ENCODE data around the gene FNBP1.

FNBP1 gene

DNA sequence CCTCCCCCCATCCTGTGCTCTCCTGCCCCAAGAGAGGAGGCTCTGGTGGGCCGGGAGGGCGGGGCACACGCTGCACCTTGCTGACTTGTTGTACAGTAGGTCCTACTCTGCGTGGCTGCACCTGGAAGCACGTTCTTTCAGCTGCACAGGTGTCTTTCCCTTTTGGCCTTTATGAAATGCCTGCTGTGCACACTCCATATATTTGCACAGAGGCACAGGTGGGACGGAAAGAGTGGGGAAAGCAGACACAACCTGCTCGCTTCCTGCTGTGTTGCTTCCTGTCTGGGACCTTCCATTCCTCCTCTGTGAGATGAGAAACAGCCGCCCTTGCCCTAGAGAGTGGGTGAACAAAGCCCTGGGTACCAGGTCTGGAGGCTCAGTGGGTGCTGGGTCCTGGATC lies 203.0 kb downstream of the FNBP1 start:
- Histone ChIP-seq H3K9me3 (ENCODE audit: control insufficient read depth, insufficient read depth, low read depth, low read length) (no peaks in the 10 kb centered on the region), H3K36me3 (ENCODE audit: control insufficient read depth in 2 of 2, insufficient read depth in 1 of 2, low read length in 2 of 2) (peaks cover 0 to 5% of the 10 kb centered on the region in 2 experiments; a peak in 2 of 3 replicates), H3K4me1 (ENCODE audit: control insufficient read depth, insufficient read depth, low read length) (peaks cover 7% of the 10 kb centered on the region; the same call in 1 of the 2 replicates), H3K4me3 (ENCODE audit: low read depth, low read length) (no peak overlapping the region), H3K27ac (ENCODE audit: extremely low read depth, low read depth, low read length) (no peak overlapping the region)
- TF ChIP-seq BCL11B (tag by site-specific recombination; IDR thresholded peaks at IDR 0.05; ENCODE audit: low read depth) (no peak), SCRT1 (tag by site-specific recombination; IDR thresholded peaks at IDR 0.05; ENCODE audit: borderline replicate concordance) (peak; percentile 83), SCRT2 (tag by site-specific recombination; IDR thresholded peaks at IDR 0.05) (peak; percentile 52; the same call in 1 of the 2 replicates), ZIC2 (tag by site-specific recombination; IDR thresholded peaks at IDR 0.05) (peak; percentile 50; the same call in 1 of the 2 replicates)
- TF ChIP-seq, protein P1, sequence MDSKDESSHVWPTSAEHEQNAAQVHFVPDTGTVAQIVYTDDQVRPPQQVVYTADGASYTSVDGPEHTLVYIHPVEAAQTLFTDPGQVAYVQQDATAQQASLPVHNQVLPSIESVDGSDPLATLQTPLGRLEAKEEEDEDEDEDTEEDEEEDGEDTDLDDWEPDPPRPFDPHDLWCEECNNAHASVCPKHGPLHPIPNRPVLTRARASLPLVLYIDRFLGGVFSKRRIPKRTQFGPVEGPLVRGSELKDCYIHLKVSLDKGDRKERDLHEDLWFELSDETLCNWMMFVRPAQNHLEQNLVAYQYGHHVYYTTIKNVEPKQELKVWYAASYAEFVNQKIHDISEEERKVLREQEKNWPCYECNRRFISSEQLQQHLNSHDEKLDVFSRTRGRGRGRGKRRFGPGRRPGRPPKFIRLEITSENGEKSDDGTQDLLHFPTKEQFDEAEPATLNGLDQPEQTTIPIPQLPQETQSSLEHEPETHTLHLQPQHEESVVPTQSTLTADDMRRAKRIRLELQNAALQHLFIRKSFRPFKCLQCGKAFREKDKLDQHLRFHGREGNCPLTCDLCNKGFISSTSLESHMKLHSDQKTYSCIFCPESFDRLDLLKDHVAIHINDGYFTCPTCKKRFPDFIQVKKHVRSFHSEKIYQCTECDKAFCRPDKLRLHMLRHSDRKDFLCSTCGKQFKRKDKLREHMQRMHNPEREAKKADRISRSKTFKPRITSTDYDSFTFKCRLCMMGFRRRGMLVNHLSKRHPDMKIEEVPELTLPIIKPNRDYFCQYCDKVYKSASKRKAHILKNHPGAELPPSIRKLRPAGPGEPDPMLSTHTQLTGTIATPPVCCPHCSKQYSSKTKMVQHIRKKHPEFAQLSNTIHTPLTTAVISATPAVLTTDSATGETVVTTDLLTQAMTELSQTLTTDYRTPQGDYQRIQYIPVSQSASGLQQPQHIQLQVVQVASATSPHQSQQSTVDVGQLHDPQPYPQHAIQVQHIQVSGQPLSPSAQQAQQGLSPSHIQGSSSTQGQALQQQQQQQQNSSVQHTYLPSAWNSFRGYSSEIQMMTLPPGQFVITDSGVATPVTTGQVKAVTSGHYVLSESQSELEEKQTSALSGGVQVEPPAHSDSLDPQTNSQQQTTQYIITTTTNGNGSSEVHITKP (tag by site-specific recombination; IDR thresholded peaks at IDR 0.05) = peak; percentile 12; the same call in 1 of the 2 replicates
- ChIA-PET CTCF (no interaction called here), POLR2A (interaction anchor here (1.6 kb wide), 1 partner anchor 9 kb away, joined by 3 read pairs; no protein-coding TSS in a partner anchor)

DNA sequence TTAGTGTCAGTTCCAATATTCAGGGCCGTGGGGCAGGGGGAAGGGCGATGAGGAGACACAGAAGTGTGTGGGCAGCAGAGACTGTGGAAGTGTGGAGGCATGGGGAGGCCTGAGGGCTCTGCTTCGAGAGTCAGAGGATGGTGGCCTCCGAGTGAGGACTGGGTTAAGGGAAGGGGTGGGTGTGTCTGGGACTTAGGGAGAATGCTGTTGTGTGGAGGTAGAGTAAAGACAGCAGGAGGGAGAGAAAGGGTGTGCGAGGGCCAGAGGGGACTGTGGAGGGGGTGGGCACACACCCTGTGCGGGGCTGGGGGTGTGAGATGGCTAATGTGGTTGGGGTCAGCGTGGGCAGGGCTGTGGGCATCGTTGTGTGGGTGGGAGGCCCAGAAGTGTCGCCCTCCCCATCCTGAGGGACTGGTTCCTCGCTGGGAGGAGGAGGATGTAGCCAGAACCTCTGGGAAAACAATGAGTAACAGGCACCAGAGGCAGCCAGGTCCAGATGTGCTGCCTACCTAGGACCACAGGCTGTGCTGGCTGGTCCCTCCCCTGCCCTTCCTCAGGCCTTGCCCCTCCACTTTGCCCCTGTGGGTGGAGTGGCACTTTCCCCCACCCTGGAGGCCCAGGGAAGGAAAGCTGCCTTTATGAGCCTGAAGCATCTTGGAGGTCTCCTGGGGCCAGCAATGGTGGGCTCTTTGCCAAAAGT lies 203.5 kb downstream of the FNBP1 start:
- ChIA-PET POLR2A (interaction anchor here (0.5 to 1.6 kb wide), 3 partner anchors 10 to 86 kb away, joined by 3 to 5 read pairs (median 3); no protein-coding TSS in a partner anchor), CTCF (interaction anchor here (0.7 to 1.4 kb wide), 2 partner anchors 190 to 267 kb away, joined by 4 to 5 read pairs; no protein-coding TSS in a partner anchor)
- H3K27ac ChIP-seq (ENCODE audit: extremely low read depth, low read depth, low read length) = no peak overlapping the region

More for the DNA sequence above, 203.5 kb downstream of the FNBP1 start:
- H3K36me3 ChIP-seq (ENCODE audit: control insufficient read depth in 2 of 2, insufficient read depth in 1 of 2, low read length in 2 of 2) = peaks cover 0 to 5% of the 10 kb centered on the region in 2 experiments; a peak in 1 of 3 replicates
- H3K9me3 ChIP-seq (ENCODE audit: control insufficient read depth, insufficient read depth, low read depth, low read length) = no peaks in the 10 kb centered on the region
- peak; percentile 33; the same call in 1 of the 2 replicates for TF ChIP-seq ZBTB48 (tag by site-specific recombination; IDR thresholded peaks at IDR 0.05)
- no peak for TF ChIP-seq ZNF112 (tag by site-specific recombination; IDR thresholded peaks at IDR 0.05)
- TF ChIP-seq SP2 (tag by site-specific recombination; IDR thresholded peaks at IDR 0.05) = 0 out of 2 replicates have a peak, but pooled peaks have one; percentile 9
- TF ChIP-seq, protein P2, sequence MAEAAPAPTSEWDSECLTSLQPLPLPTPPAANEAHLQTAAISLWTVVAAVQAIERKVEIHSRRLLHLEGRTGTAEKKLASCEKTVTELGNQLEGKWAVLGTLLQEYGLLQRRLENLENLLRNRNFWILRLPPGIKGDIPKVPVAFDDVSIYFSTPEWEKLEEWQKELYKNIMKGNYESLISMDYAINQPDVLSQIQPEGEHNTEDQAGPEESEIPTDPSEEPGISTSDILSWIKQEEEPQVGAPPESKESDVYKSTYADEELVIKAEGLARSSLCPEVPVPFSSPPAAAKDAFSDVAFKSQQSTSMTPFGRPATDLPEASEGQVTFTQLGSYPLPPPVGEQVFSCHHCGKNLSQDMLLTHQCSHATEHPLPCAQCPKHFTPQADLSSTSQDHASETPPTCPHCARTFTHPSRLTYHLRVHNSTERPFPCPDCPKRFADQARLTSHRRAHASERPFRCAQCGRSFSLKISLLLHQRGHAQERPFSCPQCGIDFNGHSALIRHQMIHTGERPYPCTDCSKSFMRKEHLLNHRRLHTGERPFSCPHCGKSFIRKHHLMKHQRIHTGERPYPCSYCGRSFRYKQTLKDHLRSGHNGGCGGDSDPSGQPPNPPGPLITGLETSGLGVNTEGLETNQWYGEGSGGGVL (tag by site-specific recombination; IDR thresholded peaks at IDR 0.05) = peak; percentile 94
- peak; percentile 57; the same call in 1 of the 2 replicates for TF ChIP-seq KLF9 (tag by site-specific recombination; IDR thresholded peaks at IDR 0.05; ENCODE audit: low read depth)
- TF ChIP-seq ZNF335 (tag by site-specific recombination; conservative IDR thresholded peaks at IDR 0.05) = peak; percentile 30; the same call in 1 of the 2 replicates
- peak; percentile 99 for TF ChIP-seq ZFHX2 (tag by site-specific recombination; conservative IDR thresholded peaks at IDR 0.05)
- 0 out of 2 replicates have a peak, but pooled peaks have one; percentile 20 for TF ChIP-seq SP3 (tag by site-specific recombination; IDR thresholded peaks at IDR 0.05)
- no peak for TF ChIP-seq ZNF791 (tag by site-specific recombination; IDR thresholded peaks at IDR 0.05)
- TF ChIP-seq GLIS1 (tag by site-specific recombination; IDR thresholded peaks at IDR 0.05) = peak; percentile 38; the same call in 1 of the 2 replicates
- TF ChIP-seq EGR2 (tag by site-specific recombination; IDR thresholded peaks at IDR 0.05; ENCODE audit: low read depth) = peak; percentile 98
- no peak for TF ChIP-seq ZNF10 (tag by site-specific recombination; IDR thresholded peaks at IDR 0.05)
- no peak for TF ChIP-seq ZNF214 (tag by site-specific recombination; IDR thresholded peaks at IDR 0.05; ENCODE audit: borderline replicate concordance)
- TF ChIP-seq, protein P3, sequence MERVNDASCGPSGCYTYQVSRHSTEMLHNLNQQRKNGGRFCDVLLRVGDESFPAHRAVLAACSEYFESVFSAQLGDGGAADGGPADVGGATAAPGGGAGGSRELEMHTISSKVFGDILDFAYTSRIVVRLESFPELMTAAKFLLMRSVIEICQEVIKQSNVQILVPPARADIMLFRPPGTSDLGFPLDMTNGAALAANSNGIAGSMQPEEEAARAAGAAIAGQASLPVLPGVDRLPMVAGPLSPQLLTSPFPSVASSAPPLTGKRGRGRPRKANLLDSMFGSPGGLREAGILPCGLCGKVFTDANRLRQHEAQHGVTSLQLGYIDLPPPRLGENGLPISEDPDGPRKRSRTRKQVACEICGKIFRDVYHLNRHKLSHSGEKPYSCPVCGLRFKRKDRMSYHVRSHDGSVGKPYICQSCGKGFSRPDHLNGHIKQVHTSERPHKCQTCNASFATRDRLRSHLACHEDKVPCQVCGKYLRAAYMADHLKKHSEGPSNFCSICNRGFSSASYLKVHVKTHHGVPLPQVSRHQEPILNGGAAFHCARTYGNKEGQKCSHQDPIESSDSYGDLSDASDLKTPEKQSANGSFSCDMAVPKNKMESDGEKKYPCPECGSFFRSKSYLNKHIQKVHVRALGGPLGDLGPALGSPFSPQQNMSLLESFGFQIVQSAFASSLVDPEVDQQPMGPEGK (tag by site-specific recombination; IDR thresholded peaks at IDR 0.05) = peak; percentile 29; the same call in 1 of the 2 replicates
- peak; percentile 65 for TF ChIP-seq ZNF341 (tag by site-specific recombination; IDR thresholded peaks at IDR 0.05; ENCODE audit: low read depth)
- no peak for TF ChIP-seq HOXD13 (CRISPR knock-in tag; IDR thresholded peaks at IDR 0.05; ENCODE audit: borderline replicate concordance)
- H3K4me1 ChIP-seq (ENCODE audit: control insufficient read depth, insufficient read depth, low read length) = peaks cover 7% of the 10 kb centered on the region; the same call in 1 of the 2 replicates
- H3K4me3 ChIP-seq (ENCODE audit: low read depth, low read length) = no peak overlapping the region
